ENCODE results near the gene SMAP2.

Gene SMAP2

DNA sequence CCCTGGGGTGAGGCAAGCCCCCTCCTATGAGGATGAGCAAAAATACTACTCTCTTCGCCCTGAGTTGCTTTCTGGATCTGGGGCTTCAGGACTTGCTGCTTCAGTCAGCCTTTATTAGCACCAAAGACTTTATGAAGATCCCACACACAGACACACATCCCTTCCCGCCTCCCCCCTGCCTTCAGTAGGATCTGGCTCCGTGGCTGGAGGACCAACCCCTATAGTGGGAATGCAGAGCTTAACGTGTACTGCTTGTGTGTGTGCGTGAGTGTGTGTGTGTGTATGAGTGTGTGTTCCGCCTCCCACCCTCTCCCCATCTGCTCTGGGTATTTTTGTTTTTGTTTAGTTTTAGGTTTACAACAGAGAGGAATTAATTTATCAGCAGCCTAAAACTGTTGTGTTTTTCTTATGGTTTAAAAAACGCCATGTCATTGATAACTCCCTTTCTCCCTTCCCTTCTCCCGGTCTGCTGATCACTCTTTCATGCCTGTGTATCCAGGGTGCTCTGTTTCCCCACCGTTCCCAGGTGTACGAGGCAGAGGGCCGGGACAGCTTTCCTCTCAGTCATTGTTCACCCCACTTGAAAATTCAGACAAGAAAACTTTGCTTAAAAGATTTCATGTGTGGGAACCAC is 49.2 kb downstream of the SMAP2 start:
- no peak for DNase-seq

DNA sequence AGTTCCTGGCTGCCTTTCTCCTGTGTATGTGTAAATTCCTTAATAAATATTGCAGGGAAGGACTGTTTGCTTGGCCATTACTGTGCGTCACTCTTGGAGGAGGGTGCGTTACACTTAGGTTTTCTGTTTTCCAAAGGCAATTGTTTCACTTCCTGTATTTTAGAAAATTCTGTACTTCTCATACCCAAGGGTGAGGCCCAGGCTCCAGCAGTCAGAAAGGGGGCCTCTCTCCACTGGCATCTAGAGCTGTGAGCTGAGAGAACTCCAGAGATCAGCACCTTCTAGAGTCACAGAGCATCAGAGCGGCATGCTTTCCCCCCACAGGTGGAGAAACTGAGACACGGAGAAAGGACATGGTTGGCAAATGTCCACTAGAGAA is 49.7 kb downstream of the SMAP2 start:
- DNase-seq, result no peak

DNA sequence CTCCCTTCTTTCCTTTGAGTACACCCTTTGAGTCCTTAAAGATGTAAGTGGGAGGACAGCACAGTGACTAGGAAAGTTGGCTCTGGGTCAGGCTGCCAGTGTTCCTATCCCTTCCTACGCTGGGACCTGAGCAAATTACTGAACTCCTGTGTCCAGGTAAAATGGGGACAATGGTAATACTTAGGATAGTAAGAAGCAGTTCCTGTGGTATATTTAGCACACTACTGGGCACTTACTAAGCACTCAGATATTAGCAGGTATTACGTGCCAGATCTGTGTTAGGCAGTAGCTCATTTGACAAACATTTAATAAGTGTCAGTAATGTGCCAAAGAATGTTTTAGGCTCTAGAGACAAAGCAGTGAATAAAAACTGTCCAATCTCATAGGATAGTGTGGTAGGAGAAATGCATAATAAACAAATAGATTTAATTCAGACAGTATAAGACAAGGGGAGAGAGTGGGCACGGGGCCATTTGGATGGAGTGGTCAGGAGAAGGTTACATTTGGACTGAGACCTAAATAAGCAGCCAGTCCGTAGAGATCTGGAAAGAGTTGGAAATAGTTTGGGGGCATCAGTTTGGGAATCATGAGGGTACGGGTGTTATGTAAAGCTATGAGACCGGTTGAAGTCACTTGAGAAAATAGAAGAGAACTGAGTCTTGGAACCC is 50.6 kb downstream of the SMAP2 start:
- DNase-seq, result no peak

DNA sequence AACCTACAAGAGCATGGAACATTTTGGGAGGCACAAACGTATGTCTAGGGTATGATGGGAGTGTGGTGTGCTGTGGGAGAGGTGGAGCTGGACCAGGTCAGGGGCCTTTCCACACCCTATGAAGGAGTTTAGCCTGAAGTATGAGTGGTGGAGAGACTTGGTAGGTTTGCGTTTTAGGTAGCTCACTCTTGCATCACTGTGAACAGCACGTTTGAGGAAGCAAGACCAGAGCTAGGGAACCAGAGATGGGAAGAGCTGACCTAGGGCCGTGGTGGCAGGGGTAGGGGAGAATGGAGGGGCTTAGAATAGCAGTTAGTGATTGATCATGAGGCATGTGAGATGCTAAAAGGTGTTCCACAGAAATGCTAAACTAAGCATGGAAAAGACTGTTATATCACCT is 51.7 kb downstream of the SMAP2 start:
- DNase-seq, result no peak

DNA sequence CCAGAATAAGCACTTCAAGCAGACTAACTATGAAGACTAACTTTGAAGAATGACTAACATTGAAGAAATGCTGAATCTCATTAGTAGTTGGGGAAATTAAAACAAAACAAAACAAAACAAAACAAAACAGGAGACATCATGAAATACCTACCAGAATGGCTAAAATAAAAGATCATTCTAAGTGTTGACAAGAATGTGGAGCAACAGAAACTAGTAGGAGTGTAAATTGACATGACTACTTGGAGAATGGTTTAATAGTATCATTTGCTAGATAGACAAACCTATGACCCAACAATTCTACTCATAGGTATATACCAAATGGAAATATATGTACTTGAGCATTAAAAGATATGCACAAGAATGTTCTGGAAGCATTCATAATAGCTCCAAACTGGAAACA is 57.9 kb downstream of the SMAP2 start:
- no peak for DNase-seq

DNA sequence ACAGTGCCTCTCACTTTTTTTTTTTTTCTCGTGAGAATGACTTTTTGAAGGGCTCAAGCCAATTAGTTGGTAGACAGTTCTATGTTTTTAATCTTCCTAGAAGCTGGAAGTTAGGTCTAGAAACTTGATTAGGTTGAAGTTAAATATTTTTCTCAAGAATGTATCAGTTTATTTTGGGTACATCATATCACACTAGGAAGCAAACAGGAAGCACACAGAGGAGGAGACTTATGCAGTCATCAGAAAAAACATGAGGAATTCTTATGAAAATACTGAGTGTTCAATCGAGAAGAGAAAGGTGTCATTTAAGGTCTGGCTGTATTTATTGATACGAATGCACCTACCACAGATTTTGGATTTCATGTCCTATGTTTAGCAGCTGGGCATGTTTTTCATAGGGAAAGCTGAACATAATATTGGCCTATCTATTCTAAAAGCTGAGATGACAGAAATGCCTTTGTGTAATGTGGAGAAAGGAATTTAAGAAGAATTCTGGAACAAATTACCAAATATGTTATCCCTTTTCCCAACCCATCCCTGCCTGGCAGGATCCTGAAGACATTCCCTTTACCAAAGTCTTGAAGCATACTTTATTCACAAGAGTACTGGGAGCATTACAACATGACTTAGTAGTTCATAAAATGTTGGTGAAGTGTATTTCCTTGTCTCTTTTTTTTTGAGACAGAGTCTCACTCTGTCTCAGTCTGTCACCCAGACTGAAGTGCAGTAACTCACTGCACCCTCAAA is 59.3 kb downstream of the SMAP2 start:
- no peak for DNase-seq

DNA sequence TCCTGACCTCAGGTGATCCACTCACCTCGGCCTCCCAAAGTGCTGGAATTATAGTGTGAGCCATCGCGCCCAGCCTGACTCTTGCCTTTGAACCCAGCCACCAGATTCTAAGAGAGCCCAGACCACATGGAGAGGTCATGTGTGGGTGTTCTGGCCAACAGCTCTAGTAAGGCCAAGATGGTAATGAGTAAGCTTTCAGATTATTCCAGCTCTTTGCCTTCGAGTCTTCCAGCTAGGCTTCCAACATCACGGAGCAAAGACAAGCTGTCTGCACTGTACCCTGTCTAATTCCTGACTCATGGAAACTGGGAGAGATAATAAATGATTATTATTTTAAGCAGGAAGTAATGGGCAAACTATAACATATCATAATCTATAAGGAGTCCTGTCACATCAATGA is 61.9 kb downstream of the SMAP2 start:
- DNase-seq, result no peak

DNA sequence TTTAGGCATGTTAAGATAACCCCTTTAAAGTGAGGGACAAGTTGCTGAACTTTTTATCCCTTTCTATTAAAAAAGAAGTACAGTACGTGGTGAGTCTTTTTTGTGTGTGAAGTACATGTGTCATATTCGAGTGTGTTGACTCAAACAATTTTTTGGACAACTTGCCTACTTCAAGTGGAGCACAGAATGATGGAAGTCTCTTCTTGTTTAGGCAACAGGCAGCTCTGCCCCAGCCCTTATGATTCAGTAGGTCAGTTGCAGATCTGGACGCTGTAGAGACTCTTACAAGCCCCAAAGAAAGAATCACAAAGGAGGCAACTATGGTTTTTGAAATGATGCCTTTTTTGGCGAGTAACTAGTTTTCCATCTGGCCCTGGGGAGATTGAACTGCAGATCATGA is 62.3 kb downstream of the SMAP2 start:
- DNase-seq, result no peak

DNA sequence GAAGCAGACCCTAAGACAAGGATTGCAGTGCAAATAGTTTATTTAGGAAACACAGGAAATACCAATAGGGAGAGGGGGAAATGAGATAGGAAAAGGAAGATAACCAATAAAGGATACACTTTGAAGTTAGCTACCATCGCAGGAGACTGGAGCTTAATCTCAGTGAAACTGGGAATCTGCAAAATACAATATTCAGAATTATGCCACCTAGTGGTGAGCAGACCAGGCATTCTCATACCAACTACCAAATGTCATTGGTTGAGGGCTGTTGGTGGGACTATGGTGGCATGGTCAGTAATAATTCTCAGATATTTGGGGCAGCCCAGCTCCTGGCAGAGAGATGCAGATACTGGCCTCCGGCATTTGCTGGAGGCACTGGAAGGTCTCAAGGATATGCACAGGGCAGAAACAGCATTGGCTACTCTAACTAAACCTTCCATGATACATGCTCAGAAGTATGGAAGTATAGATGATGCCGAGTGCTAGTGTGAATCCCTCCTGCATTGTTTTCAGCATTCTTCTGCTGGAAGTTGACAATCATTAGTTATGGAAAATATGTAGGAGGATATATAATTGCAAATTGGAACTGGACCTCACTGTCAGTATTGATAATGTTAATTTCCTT is 65.0 kb downstream of the SMAP2 start:
- no peak for DNase-seq

DNA sequence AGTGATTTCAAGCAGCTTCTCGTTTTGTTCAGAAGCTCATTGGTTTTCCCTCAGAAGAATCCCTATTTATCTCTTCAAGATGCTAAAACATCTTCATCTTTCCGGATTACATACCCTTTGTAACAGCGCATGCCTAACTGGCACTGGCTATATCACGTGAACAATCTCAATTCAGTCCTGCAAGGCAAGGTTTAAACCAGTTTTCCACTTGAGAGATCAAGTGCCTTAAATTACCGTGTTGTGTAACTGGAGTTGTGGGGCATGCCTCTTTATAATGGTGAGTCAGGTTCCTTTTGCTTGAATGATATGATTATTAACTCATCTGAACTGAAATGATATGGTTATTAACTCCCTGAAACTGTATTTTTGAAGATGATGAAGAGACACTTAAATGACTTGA is 65.7 kb downstream of the SMAP2 start:
- no peak for DNase-seq

DNA sequence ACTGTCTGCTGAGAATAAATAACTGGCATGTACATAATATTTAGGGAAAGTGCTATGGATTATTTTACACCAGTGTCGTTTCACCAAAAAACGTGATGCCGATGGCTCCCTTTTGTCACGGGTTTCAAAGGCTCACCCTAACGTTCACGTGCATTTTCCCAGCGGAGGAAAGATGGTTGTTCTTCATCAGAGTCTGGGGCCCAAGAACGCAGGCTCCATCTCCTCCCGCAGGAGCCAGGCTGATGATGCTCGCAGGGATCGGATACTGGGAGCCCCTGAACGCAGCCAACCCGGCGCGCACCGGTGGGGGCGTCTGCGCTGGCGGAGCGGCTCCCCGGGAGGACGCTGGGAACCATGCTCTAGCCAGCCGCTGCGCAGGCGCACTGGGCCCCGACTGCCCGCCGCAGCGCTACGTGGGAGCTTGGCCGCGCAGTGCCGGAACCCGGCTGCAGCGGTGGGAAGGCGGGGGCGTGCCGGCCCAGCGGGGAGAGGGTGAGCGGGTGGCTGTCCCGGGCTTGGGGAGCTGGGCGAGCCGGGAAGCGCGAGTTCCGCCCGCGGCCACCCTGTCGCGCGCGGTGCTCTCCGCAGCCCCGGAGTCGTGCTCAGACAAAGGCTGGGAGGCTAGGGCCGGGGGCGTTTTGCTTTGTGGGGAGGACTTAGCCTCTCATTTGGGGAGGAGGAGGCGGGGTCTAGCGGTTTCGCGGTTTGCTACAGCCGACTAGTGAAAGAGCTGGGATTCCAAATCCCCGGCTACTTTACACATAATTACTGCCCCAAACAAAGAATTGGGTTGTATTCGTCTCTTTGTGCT is 76.4 kb downstream of the SMAP2 start, which contains the start of gene ZFP69B:
Gene ZFP69B, plus strand, starts transcription at position 793 of the 811 bp plus-strand sequence. CDS start 486 bp downstream, outside the sequence.
- peak; percentile 65 to 79 (median 72) for DNase-seq

DNA sequence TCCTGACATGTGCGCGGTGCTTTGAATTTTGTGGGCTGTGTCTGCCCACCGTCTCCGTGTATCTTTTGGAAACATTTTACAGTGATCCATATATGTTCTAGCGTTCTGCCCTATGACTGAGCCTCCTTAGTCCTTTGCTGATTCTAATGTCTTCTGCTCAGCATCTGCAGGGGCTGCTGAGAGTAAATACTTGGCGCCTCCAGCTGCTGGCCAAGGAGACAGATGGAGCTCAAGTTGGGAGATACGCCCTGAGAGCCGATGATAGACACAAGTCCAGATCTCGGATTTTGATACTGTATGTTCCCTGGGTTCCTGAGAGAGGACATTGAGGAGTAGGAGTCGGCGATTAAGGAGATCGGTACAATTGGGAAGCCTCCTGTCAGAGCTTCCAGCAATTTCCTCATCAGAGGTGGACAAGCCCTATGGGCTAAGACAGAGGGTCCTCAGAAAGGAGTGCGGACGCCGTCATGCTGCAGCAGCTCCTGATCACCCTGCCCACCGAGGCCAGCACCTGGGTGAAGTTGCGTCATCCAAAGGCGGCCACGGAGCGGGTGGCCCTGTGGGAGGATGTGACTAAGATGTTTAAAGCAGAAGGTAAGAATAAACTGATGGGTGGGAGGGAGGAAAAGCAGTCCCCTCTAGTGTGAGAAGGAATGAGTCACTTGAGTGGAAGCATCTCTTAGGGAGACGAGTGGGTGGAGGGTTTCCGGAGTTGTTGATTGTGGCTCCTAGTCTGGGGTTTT is 77.1 kb downstream of the SMAP2 start:
- DNase-seq, result peak; percentile 27 to 63 (median 44)

DNA sequence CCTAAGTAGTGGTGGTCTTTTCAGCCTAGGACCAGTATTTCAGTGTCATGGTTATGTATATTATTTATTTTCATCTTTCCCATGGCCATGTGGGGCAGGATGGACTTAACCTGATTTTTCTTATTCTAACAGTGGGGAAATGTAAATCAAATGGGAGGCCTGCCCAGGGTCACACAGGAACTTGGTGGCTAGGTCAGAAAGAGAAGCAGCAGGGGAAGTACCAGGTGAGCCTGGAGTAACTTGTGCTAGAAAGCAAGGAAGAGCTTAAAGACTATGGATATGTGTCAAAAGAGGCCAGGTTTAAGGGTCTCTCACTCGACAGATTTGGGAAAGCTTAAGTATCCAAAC is 77.7 kb downstream of the SMAP2 start:
- no peak for DNase-seq

DNA sequence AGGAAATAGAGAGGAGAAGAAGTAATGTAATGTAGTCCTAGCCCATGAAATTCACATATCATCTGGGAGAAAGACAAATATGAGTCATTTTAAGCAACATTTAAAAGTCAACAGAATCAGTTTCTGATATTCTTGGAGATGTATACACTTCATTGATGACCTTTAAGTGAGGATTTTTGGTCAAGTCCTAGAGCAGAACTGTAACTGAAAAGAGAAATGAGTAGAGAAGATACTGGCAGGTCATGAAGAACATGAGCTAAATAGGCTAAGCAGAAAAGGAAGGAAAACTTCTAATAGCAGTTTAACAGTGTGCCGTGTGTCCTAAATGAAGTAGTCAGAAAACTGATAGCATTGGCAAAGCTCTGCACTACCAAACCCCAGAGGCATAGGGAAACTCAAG is 81.3 kb downstream of the SMAP2 start:
- no peak for DNase-seq

DNA sequence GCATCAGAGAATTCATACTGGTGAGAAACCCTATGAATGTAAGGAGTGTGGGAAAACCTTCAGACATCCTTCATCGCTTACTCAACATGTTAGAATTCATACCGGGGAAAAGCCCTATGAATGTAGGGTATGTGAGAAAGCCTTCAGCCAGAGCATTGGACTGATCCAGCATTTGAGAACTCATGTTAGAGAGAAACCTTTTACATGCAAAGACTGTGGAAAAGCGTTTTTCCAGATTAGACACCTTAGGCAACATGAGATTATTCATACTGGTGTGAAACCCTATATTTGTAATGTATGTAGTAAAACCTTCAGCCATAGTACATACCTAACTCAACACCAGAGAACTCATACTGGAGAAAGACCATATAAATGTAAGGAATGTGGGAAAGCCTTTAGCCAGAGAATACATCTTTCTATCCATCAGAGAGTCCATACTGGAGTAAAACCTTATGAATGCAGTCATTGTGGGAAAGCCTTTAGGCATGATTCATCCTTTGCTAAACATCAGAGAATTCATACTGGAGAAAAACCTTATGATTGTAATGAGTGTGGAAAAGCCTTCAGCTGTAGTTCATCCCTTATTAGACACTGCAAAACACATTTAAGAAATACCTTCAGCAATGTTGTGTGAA is 89.5 kb downstream of the SMAP2 start:
- no peak for DNase-seq

DNA sequence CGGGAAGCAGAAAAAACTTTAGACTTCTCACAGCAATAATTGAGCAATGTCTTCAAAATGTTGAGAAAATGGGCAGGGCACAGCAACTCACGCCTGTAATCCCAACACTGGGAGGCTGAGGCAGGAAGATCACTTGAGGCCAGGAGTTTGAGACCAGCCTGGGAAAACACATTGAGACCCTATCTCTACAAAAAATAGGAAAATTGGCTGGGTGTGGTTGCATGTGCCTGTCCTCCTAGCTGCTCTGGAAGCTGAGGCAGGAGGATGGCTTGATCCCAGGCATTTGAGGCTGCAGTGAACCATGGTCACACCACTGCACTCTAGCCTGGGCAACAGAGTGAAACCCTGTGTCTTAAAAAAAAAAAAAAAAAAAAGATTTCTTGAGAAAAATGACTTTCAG is 95.8 kb downstream of the SMAP2 start:
- no peak for DNase-seq
